GM12892 (cell line): Measurements from ENCODE around the gene TRRAP.

ENCODE experiments used
- POLR2AphosphoS5 ChIP-seq: IDR thresholded peaks from 2 replicates; pipeline ENCODE4 v1.6.1; 2011; ENCODE audit warnings: low read depth, low read length, control low read depth
- TAF1 ChIP-seq: IDR thresholded peaks from 2 replicates; pipeline ENCODE4 v1.6.1; 2011; ENCODE audit warnings: low read depth, mild to moderate bottlenecking, control low read depth, low read length, borderline replicate concordance

DNA sequence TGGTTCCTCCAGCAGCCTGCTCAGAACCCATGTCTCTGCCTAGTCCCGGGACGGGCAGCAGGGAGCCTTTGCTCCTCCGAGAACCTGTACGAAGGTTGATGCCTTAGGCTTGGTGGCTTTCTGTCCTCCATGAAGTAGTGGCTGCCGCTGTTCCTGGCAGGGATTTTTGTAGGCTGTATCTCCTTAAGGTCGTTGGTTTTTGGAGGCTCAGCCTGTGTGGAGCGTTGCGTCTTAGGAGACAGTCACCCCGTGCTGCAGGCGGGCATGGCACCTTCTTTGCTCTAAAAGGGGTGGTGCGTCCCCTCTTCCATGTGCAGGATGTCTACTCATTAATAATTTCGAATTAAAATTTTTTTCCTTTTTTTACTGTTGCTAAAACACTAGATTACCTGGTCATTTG, 92.5 kb downstream of the TRRAP start:
- TF ChIP-seq POLR2AphosphoS5 (no peak), TAF1 (no peak)
